ENCODE data around the gene ZBTB17.

ZBTB17 gene

GRCh38 chr1:15947382-15948090, 28.4 kb downstream of the ZBTB17 start:
- no peak for DNase-seq (ENCODE audit: low spot score)

DNA sequence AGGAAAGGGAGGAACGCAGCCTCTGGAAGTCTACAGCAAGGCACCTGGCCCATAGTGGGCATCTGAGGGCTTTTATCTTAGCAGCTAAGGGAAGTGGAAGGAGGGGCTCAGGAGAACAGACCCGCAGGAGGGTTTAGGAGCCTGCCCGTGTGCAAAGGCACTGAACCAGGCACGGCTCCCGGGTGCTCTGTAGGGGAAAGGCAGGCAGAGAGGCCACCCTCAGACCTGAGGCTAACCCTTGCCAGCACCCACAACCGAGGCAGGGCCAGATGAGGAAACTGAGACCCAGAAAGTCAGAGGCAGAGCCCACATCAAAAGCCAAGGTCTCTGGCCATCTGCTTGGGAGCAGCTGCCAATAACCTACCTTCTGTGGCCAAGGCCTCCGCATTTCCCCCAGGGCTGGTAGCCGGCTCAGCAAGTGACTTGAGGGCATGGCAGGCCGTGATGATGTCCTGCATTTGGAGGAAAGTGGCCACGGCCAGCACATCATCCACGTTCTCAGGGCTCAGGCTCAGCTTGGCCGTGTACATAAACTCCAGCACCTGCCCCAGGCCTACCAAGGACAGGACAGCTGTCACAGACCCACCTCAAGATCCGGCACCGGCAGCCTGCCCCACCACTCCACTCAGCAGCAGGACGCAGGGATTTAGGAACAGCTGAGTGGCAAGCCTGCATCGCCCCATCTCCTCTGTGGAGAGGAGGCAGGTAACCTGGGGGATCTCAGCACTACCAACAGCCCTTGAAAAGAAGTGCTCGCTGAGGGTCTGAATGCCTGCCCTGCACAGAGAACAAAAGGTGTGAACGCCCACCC, 29.1 kb downstream of the ZBTB17 start:
- DNase-seq (ENCODE audit: low spot score) = no peak

- no peak for DNase-seq (ENCODE audit: low spot score)
These were observed 30.0 kb downstream of the ZBTB17 start for GRCh38 chr1:15945832-15946448.

DNA sequence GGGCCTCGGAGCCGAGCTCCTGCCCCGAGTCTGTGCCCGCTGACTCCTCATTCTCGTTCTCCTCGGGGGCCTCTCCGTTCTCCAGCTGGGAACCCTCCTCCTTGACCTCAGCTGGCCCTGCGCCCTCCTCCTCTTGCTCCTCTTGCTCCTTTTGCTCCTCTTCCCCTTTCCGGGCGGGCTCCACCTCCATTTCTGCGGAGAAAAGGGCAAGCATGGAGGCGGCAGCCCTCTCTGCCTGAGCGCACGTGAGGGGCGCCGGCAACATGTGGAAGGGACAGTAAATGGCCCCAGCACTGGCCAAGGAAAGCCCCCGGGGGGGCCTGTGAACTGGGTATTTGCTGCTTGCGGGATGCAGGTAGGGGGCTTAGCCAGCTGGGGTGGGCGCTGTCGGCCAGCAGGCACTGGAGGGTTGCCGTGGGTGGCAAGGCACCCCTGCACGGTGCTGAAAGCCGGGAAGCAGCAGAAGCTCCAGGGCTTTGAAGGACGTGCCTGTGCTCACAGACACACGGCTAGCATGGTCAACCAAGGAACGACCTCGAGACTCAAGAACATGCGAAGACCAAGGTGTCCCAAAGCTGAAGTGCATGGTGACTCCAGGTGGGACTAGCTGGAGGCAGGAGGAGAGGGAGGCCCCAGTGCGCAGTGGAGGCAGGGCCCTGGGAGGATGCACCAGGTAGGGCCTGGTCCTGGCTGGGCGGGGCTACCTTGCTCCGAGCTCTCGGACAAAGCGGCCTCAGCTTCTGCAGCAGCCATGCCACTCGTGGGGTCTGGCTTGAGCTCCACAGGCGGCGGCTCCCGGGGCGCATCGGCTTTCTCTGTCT, 30.7 kb downstream of the ZBTB17 start:
- no peak for DNase-seq (ENCODE audit: low spot score)

DNA sequence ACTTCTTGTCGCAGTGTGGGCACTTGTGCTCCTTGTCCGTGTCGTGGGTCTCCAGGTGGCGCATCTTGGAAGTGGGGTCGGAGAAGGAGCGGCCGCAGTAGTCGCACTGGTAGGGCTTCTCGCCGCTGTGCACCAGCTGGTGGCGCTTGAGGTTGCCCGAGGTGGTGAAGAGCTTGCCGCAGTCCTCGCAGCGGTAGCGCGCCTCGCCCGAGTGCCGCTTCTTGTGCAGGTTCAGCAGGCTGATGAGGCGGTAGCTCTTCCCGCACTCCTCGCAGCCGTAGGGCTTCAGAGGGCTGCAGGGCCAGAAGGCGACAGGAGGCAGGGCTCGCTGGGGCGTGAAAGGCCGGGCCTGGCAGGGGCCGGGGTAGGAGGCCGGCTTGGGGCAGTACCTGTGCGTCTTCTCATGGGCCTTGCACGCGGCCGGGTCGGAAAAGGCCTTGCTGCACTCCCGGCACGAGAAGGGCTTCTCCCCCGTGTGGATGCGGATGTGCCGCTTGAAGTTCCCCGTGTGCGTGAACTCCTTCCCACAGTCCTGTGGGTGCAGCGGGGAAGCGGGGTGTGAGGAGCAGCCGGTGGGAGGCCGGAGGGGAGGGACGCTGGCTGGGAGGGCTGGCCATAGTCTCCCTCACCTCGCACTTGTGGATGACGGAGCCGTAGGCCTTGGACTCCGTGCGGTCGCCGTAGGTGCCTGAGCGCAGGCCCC, 31.4 kb downstream of the ZBTB17 start:
- DNase-seq (ENCODE audit: low spot score) = no peak

DNA sequence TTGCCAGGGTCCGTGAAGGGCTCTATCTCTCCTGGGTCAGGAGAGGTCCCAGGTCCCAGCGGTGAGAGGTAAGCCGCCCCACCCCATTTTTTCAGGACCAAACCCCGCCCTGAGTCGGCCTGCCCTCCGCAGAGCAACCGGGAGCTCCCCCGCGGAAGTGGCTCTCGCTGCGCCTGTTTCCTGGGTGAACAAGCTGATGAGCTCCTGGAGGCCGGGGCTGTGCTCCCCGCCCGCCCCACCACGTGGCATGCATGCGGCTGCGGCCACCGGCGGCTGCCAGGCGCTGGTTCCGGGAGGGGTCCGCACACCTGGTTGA, 32.0 kb downstream of the ZBTB17 start:
- no peak for DNase-seq (ENCODE audit: low spot score)

GRCh38 chr1:15943328-15943991, 32.4 kb downstream of the ZBTB17 start:
- DNase-seq (ENCODE audit: low spot score) = no peak

DNA sequence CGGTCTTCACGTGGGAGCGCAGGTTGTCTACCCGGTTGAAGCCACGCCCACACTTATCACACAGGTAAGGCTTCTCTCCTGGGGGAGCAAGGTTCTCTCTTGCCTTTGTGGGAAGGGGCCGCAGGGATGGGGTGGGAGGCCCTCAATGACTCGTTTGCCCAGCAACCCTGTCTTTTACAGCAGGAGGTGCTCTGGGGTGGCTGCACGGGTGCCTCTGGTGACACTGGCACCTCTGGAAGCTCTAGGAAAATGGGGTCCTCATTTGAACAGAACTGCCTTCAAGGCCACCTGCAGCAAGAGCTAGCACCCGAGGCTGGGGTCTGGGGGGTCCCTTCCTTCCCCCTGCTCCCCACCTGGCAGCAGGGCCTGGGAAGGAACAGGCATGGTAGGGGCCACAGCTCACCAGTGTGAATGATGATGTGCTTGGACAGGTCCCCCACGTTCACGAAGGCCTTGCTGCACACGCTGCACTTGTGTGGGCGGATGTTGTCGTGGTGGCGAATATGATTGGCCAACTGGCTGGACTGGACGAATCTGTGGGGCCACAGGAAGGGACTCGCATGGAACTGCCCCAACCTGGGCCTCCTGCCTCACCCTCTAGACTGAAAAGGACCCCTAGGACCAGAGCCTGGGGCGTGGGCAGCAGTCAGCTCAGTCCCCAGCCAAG, 33.1 kb downstream of the ZBTB17 start:
- DNase-seq (ENCODE audit: low spot score) = no peak

- DNase-seq (ENCODE audit: low spot score) = no peak
These were observed 33.8 kb downstream of the ZBTB17 start for GRCh38 chr1:15941899-15942660.

DNA sequence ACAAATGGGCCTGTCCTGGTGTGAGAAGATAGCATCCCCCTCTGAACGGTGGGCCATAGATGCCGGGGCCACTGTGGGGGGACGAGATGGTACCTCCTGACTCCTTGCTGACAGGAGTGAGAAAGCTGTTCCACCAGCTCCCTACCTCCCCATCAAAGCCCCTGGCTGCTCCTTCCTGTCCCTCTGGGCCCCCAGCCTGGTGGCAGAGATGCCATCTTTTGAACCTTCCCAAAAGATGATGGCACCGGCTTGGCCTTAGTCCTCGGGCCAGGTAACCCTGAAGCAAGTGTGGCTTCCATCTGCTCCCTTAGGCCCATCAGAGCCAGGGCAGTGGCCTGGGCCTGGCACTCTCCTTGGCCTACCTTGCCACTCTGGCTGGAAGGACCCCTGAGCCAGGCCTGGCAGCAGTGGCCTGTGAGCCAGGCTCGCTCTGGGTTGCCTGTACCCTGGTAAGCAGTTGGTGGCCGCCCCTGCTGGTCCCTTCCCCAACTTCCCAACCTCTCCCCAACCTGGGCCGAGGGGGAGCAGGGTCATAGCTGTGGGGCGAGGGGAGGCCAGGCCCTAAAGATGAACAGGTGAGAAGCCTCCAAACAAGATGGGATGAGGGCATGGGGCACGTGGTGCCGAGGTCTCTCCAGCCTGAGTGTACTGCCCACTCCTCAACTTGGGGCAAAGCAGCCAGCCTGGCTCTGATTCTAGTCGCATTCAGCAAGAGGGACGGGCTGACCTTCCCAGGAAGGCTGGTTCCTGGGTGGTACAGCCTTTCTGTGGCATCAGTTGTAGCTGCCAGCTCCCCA, 34.7 kb downstream of the ZBTB17 start:
- no peak for DNase-seq (ENCODE audit: low spot score)

GRCh38 chr1:15940110-15941043, 35.5 kb downstream of the ZBTB17 start:
- no peak for DNase-seq (ENCODE audit: low spot score)

DNA sequence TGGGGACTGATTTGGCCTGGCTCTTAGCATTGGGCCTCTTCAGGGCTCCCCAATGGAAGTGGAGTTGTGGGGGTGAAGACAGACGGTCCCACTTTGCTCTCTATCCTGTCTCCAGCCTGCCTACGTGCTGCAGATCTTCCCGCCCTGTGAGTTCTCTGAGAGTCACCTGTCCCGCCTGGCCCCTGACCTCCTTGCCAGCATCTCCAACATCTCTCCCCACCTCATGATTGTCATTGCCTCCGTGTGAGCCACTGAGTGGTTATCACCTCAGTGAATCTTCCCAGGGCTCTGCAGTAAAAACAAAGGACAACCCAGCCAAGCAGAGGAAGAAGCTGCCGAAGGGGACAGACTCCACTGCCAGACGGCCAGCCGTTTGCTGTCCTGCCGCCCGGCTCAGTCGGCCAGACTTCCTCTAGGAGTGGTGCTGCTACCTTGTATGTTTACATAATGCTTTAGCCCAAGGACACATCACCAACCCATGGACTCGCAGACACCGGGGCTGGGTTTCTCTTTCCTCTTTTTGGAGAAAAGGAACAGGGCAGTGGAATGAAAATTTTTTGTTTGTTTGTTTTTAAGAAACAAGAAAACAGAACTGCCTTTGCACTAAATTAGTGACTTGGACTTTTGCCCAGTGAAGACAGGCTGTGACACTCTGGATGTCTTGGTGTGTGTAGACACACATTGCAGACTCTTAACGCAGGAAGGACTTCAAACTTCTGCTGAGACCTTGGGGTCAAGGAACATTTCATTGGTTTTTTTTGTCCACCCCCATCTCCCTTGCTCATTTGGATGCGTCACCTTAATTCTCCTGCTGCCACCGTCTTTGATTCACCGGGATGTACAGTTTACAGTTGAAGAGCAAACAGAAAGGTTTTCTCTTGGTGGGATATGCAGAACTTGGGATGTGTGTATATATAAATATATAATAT, 36.5 kb downstream of the ZBTB17 start:
- no peak for DNase-seq (ENCODE audit: low spot score)

- no peak for DNase-seq (ENCODE audit: low spot score)
These were observed 37.2 kb downstream of the ZBTB17 start for GRCh38 chr1:15938628-15939161.

DNA sequence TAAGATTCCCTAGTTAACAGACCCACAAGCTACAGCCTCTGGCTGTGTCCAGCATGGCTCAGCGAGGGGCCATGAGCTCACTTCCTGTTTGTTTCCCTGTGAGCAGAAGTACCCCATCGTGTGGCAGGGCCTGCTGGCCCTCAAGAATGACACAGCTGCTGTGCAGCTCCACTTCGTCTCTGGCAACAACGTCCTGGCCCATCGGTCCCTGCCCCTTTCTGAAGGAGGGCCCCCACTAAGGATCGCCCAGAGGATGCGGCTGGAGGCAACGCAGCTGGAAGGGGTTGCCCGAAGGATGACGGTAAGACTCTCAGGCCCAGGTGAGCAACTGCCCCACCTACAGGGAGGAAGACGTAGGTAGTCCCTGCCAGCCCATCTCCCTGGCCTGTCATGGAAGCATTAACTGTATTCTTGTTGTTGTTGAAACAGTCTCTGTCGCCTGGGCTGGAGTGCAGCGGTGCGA, 38.2 kb downstream of the ZBTB17 start:
- DNase-seq (ENCODE audit: low spot score) = no peak

DNA sequence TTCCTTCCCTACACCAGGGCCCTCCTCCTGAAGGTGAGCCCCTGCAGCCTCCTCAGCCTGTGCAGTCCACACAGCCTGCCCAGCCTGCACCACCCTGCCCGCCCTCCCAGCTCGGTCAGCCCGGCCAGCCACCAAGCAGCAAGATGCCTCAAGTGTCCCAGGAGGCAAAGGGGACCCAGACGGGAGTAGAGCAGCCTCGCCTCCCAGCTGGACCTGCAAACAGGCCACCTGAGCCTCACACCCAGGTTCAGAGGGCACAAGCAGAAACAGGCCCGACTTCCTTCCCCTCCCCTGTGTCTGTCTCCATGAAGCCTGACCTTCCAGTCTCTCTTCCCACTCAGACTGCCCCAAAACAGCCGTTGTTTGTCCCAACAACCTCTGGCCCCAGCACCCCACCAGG, 38.8 kb downstream of the ZBTB17 start:
- no peak for DNase-seq (ENCODE audit: low spot score)

- DNase-seq (ENCODE audit: low spot score) = no peak
These were observed 39.9 kb downstream of the ZBTB17 start for GRCh38 chr1:15936025-15936424.
